Amygdala (tissue), 56 donors: Measurements from ENCODE around the gene PLEKHA5.
"Not testable (repeated sequence)": the region's sequence is repeated elsewhere in the genome, so short reads cannot be mapped to it uniquely, and the experiment has no call there.

ENCODE experiments used
- DNase-seq, 56 donors: peaks; one replicate each; lab custom pipeline; 2025; lab: John Stamatoyannopoulos, UW

Gene PLEKHA5

GRCh38 chr12:19227190-19227879 lies 97.8 kb downstream of the PLEKHA5 start:
- no peak for DNase-seq

GRCh38 chr12:19227880-19228210 lies 98.3 kb downstream of the PLEKHA5 start:
- no peak for DNase-seq

DNA sequence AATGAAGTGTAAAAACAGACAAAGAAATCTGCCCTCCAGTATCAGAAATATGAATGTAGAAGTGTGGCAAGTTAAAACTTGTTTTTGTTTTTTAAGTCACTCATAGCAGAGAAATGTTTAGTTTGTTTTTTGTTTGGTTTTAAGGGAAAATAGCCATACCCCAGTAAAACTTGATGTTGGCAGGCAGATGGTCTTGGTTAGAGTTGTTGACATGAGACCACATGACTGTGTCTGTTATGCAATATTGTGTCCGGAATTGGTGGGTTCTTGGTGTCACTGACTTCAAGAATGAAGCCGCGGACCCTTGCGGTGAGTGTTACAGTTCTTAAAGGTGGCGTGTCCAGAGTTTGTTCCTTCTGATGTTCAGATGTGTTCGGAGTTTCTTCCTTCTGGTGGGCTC lies 99.5 kb downstream of the PLEKHA5 start:
- DNase-seq = not testable (repeated sequence)

GRCh38 chr12:19230299-19230866 lies 100.8 kb downstream of the PLEKHA5 start:
- no peak for DNase-seq

DNA sequence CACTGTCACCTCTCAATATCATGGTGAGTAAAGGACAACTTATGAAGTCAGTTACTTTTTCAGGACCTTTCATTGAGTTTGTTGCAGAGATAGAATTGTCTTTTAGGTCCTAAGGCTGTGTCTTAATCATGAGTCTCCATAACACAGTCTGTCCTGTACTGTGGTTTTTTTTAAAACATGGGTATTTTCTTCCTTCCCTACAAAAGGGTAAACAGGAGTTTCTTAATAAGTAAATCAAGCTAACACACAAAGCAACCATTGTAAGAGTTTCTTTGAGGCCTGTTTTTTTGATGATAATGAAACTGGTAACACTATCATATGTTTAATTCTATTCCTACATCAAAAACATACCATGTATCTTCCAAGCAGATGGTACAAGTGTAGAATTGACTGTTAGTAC lies 101.4 kb downstream of the PLEKHA5 start:
- no peak for DNase-seq

DNA sequence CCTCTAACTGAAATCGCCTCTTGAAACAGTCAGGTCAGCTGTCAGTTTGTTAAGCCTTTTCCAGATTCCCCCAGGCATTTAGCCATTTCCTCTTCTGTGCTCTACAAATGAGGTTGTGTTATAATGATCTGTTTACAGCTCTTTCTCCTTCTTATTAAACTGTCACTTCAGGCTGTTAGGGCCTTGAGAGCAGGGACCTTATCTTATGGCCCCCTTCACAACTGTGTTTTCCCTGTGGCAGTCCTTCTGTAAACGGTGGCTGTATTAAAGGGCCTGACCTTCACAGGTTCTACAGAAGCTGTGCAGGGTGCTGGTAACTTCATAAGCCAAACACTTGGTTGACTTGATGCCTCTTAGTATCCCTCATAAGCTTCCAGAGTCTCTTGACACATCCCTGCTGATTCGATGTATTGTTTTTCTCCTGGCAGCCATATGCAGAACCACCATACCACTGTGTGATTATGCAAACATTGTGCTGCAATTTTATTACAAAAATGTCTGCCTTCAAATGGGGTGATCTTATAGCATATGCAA lies 104.7 kb downstream of the PLEKHA5 start:
- DNase-seq = peak in 1 of 56 donors; percentile 28

DNA sequence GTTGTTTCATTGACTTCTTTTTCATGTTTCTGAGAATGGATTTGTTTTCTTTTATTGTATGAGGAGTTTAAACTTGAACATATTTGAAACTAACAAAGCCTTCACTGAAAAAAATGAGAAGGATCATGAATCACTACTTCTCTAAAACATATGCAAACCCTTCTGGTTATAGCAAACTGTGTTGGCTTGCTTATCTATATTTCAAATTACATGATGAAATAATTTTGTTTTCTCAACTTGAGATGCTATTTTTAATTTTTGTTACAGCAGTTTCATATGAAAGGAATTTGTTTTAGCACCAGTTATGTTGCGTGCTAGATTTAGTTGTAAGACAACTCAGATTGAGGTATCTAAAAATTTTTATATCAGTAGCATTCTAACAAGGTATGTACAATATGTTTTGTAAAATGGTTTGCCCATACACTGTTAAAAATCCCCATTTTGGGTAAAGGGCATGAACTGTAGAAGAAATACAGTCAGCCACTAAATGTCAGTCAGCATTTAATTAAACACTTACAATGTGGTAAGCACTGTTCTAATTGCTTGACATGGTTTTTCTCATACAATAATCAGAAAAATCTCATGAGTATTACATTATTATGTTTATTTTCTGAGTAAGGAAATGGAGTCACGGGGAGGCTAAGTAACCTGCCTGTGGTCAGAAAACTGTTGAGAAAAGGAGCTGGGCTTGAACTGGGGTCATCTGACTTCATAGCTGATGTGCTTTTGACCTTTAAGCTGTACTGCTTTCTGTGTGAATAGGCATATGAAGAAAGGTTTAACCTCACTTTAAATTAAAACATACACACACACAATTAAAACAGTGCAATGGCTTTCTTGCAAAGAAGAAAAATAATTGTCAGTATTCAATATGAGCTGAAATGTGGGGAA lies 105.7 kb downstream of the PLEKHA5 start:
- DNase-seq = no peak

DNA sequence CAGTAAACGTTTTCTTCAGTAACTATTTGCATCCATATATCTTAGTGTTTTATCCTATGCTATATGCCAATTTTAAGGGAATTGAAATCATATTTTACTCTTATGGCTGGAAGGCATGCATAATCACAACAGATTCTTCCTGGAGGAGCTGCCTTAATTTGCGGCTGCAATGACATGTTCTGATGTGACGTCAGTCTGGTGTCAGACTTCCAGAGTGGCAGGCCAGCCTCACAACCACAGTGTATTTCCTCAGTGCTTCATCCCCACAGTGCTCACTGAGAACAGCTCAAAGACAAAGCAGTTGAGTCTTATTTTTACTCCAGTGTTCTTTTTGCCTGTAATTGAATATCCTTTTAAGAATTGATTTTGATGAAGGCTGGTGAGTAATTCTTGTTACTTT lies 107.1 kb downstream of the PLEKHA5 start:
- peak in 4 of 56 donors; percentile 4 to 31 (median 11) for DNase-seq

DNA sequence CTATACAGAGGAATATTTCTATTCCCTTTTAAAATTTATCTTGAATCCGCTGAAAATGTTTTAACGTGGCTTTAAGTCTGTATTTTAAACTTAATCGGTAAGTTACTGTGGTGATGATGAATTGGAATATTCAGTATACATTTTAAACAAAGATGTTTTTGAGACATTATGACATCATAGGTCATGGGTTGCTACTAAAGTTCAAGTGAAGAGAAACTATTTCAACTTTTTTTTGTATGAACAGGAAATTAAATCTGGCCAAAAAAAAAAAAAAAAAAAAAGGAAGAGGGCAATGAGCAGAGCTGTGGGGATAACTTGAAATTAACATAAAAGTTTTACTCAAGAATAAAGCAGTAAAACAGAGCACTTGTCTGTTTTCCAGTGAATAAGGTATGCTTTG lies 109.0 kb downstream of the PLEKHA5 start:
- DNase-seq = no peak

GRCh38 chr12:19239102-19239501 lies 109.6 kb downstream of the PLEKHA5 start:
- no peak for DNase-seq

DNA sequence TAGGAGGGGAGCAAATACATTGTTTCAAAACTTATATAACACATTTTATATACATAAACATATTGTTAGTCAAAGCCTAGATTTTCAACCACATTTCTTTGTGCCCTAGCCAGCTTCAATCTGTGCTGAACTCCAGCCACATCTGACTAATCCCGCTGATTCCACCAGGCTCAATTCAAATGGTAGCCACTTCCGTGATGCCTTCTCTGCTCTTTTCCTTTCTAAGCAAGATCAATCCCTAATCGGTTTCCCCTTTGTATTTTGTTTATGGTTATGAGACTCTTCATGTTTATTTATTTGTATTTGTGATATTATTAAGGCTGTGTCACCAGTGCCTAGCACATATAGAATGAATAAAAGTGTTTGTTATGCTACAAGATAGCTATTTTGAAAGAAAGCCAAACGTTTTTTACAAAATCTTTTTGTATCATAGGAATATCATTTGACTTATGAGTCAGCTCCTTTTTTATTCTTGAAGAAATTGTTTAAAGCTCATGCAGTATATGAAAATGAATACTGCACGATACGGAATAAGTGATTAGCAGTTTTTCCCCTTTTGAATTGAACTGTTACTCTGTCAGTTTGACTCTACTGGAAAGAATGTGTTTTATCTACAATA lies 110.2 kb downstream of the PLEKHA5 start:
- DNase-seq = no peak

DNA sequence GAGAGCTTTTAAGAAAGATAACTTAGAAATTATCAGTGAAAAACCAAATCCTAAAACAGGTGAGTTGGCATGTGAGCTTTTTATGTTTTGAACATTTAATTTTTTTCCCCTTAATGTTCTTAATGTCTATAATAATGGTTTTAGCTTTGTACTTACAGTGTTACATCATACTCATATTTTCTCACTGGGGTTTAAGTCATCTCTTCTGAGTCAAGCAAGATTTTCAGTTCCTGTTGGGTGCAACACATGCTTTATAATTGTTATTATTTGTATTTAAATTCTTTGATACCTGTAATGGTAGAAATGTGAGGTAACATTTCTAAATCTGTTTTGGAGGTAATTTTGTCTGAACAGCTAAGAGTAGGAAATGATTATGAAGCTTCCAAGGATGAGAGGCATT lies 113.0 kb downstream of the PLEKHA5 start:
- DNase-seq = no peak

- no peak for DNase-seq
Measured at GRCh38 chr12:19243551-19243950, 114.0 kb downstream of the PLEKHA5 start.

GRCh38 chr12:19244312-19244711 lies 114.8 kb downstream of the PLEKHA5 start:
- peak in 1 of 56 donors; percentile 9 for DNase-seq

DNA sequence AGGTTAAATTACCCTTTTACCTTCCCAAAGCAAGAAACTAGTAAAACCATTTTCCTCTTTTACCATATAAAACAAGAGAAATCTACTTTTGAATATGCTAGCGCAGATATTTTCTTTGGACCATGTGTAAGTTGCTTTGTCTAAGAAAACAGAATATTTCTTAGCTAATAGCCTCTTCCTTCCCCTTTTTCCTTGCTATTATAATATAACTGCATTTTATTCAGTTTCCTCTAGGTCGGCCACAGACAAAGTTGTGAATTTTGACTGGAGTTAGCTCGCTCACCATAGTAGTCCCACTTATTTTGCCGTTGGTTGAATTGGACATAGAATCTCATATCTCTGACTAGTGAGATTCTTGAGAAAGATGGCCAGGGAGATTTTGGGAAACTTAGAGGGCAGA lies 115.6 kb downstream of the PLEKHA5 start:
- DNase-seq = no peak

GRCh38 chr12:19245666-19246065 lies 116.1 kb downstream of the PLEKHA5 start:
- DNase-seq = no peak

GRCh38 chr12:19246933-19247332 lies 117.4 kb downstream of the PLEKHA5 start:
- DNase-seq = no peak

- DNase-seq = no peak
Measured at GRCh38 chr12:19248929-19249602, 119.5 kb downstream of the PLEKHA5 start.

DNA sequence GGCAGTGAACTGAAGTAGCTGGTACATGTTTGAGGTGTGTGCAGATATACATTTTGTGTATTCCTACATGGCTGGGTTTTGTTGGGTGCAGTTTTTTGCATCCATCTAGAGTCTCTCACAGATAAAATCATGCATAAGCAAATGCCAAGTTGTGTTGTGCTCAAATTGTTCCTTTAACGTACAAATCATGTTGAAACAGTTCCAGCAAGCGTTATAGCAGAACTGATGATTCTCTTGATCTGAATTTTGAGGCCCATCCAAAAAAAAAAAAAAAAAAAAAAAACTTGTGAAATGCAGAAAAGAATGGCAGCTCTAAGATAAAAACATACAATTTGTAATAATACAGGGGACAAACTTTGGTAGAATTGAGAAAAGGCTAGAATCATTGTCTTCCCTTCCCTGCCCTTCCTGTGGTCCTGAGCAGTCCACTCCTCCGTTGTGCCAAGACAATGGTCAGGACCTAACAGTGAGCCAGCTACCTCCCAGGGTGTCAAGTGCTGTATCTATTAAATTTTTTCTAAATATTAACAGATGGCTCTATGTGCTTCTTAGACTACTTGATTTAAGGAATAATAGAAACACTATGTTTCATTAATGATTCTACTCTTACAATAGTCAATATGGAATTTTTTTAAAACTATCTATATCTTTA lies 122.1 kb downstream of the PLEKHA5 start:
- no peak for DNase-seq

- no peak for DNase-seq
Measured at GRCh38 chr12:19260135-19260534, 130.6 kb downstream of the PLEKHA5 start.
